Naive B cell (primary cell): Measurements from ENCODE around the gene ARHGEF11. TPM values are rescaled to one million over a fixed set of nuclear protein-coding genes. Genes with fewer than 3 reads are reported as not detected.
"Not testable (repeated sequence)": the region's sequence is repeated elsewhere in the genome, so short reads cannot be mapped to it uniquely, and the experiment has no call there.

Experiments
- ATAC-seq, 2 donors: fragments of 150-1000 bp; cut with Tn5 transposase; 2 replicates each; pipeline ENCODE4 v1.10.0; 2021; ENCODE audit warnings: low read depth in 2 of 2, mild to moderate bottlenecking in 2 of 2, moderate library complexity in 2 of 2
- DNase-seq: peaks from one replicate; pipeline ENCODE4 v3.0.0; 2022
- H3K27ac Mint-ChIP-seq, 6 donors: one replicate each; pipeline ENCODE4 v1.8.0; 2020 to 2022; ENCODE audit warnings: mild to moderate bottlenecking in 6 of 6, mixed read lengths in 6 of 6, moderate library complexity in 5 of 6, inconsistent platforms in 2 of 6
- H3K27me3 Mint-ChIP-seq, 3 donors: one replicate each; pipeline ENCODE4 v1.8.0; 2021 to 2022; ENCODE audit warnings: mixed read lengths in 3 of 3, mild to moderate bottlenecking in 1 of 3
- H3K36me3 Mint-ChIP-seq, 2 donors: one replicate each; pipeline ENCODE4 v1.8.0; 2020 to 2022; ENCODE audit warnings: mixed read lengths in 2 of 2, inconsistent platforms in 1 of 2, mild to moderate bottlenecking in 1 of 2
- H3K4me1 Mint-ChIP-seq, 3 donors: one replicate each; pipeline ENCODE4 v1.8.0; 2020 to 2022; ENCODE audit warnings: mixed read lengths in 3 of 3, inconsistent platforms in 1 of 3, mild to moderate bottlenecking in 1 of 3, moderate library complexity in 1 of 3
- H3K4me3 Mint-ChIP-seq, 8 donors: one replicate each; pipeline ENCODE4 v1.8.0; 2020 to 2022; ENCODE audit warnings: mild to moderate bottlenecking in 8 of 8, mixed read lengths in 8 of 8, moderate library complexity in 8 of 8, inconsistent platforms in 2 of 8
- H3K9me3 Mint-ChIP-seq, 7 donors: one replicate each; pipeline ENCODE4 v1.8.0; 2020 to 2022; ENCODE audit warnings: mixed read lengths in 7 of 7, mild to moderate bottlenecking in 5 of 7, inconsistent platforms in 2 of 7, moderate library complexity in 1 of 7
- polyA plus RNA-seq, 6 donors: library from polyadenylated mRNA; unstranded; fragments of 300-500 nt; fragmentation: Illumina TruSeq; gene quantifications; one replicate each; pipeline ENCODE4 v1.2.3, GENCODE V29; 2021; ENCODE audit warnings: low read depth in 6 of 6

ARHGEF11 gene
- polyA plus RNA-seq, 6 donors from 2014 or later = 2.0 to 5.6 (median 3.0) TPM

- ATAC-seq, H3K9me3 Mint-ChIP-seq, H3K4me3 Mint-ChIP-seq, DNase-seq: not testable (repeated sequence)
- Mint-ChIP-seq H3K27me3 (peaks cover 61 to 98% (median 89%) of the 10 kb centered on the region in 3 donors), H3K4me1 (peaks cover 12 to 27% (median 21%) of the 10 kb centered on the region in 3 donors), H3K27ac (peak overlapping the region in 1 of 6 donors; percentile 85), H3K36me3 (peaks cover 4 to 12% of the 10 kb centered on the region in 2 donors)
Observed at GRCh38 chr1:156926695-156927094, 118.8 kb downstream of the ARHGEF11 start.

GRCh38 chr1:156926175-156926574, 119.4 kb downstream of the ARHGEF11 start:
- H3K9me3 Mint-ChIP-seq = peaks cover 0 to 2% (median 0%) of the 10 kb centered on the region in 7 donors
- peaks cover 4 to 6% of the 10 kb centered on the region in 2 donors for H3K36me3 Mint-ChIP-seq
- H3K4me3 Mint-ChIP-seq = no peak overlapping the region
- H3K27ac Mint-ChIP-seq = no peak overlapping the region
- H3K4me1 Mint-ChIP-seq = peaks cover 12 to 27% (median 21%) of the 10 kb centered on the region in 3 donors
- DNase-seq (no peak), ATAC-seq (no peak)
- peaks cover 61 to 98% (median 89%) of the 10 kb centered on the region in 3 donors for H3K27me3 Mint-ChIP-seq

GRCh38 chr1:156925154-156926010, 120.2 kb downstream of the ARHGEF11 start:
- Mint-ChIP-seq H3K4me3 (no peak overlapping the region), H3K9me3 (peaks cover 0 to 2% (median 0%) of the 10 kb centered on the region in 7 donors), H3K36me3 (peaks cover 0 to 4% of the 10 kb centered on the region in 2 donors), H3K27me3 (peaks cover 59 to 98% (median 89%) of the 10 kb centered on the region in 3 donors), H3K27ac (no peak overlapping the region), H3K4me1 (peaks cover 12 to 32% (median 21%) of the 10 kb centered on the region in 3 donors)
- no peak for DNase-seq
- ATAC-seq = no peak

GRCh38 chr1:156924478-156925153, 120.9 kb downstream of the ARHGEF11 start:
- Mint-ChIP-seq H3K27me3 (peaks cover 59 to 96% (median 81%) of the 10 kb centered on the region in 3 donors), H3K27ac (no peak overlapping the region), H3K9me3 (peaks cover 0 to 2% (median 0%) of the 10 kb centered on the region in 7 donors), H3K4me3 (peak overlapping the region in 3 of 8 donors; percentile 33 to 47 (median 34)), H3K36me3 (peaks cover 0 to 4% of the 10 kb centered on the region in 2 donors), H3K4me1 (peaks cover 12 to 34% (median 21%) of the 10 kb centered on the region in 3 donors)
- ATAC-seq = no peak
- DNase-seq = no peak

GRCh38 chr1:156923670-156924477, 121.7 kb downstream of the ARHGEF11 start:
- Mint-ChIP-seq H3K4me3 (peak overlapping the region in 2 of 8 donors; percentile 34 to 66), H3K36me3 (peaks cover 0 to 4% of the 10 kb centered on the region in 2 donors), H3K27me3 (peaks cover 57 to 95% (median 76%) of the 10 kb centered on the region in 3 donors), H3K4me1 (peaks cover 12 to 33% (median 21%) of the 10 kb centered on the region in 3 donors), H3K27ac (no peak overlapping the region), H3K9me3 (peaks cover 0 to 2% (median 0%) of the 10 kb centered on the region in 7 donors)
- ATAC-seq (peak in 1 of 2 donors; percentile 11), DNase-seq (no peak)

GRCh38 chr1:156922986-156923669, 122.4 kb downstream of the ARHGEF11 start:
- DNase-seq (no peak), ATAC-seq (no peak)
- peak overlapping the region in 5 of 8 donors; percentile 13 to 50 (median 34) for H3K4me3 Mint-ChIP-seq
- peaks cover 0 to 4% of the 10 kb centered on the region in 2 donors for H3K36me3 Mint-ChIP-seq
- no peak overlapping the region for H3K27ac Mint-ChIP-seq
- peaks cover 58 to 93% (median 75%) of the 10 kb centered on the region in 3 donors for H3K27me3 Mint-ChIP-seq
- H3K9me3 Mint-ChIP-seq = peaks cover 0 to 2% (median 0%) of the 10 kb centered on the region in 7 donors
- H3K4me1 Mint-ChIP-seq = peaks cover 9 to 26% (median 16%) of the 10 kb centered on the region in 3 donors

GRCh38 chr1:156921053-156921529, 124.5 kb downstream of the ARHGEF11 start:
- H3K27ac Mint-ChIP-seq = peak overlapping the region in 2 of 6 donors; percentile 51 to 94
- H3K36me3 Mint-ChIP-seq = peaks cover 0 to 4% of the 10 kb centered on the region in 2 donors
- no peak for ATAC-seq
- no peak overlapping the region for H3K4me3 Mint-ChIP-seq
- H3K27me3 Mint-ChIP-seq = peaks cover 60 to 92% (median 66%) of the 10 kb centered on the region in 3 donors
- H3K9me3 Mint-ChIP-seq = peaks cover 0 to 5% (median 0%) of the 10 kb centered on the region in 7 donors
- DNase-seq = no peak
- H3K4me1 Mint-ChIP-seq = peaks cover 5 to 19% (median 6%) of the 10 kb centered on the region in 3 donors

GRCh38 chr1:156920233-156921052, 125.1 kb downstream of the ARHGEF11 start, which contains the start of gene LRRC71:
TSS of gene LRRC71 (plus strand) at chr1:156920632. CDS start at chr1:156920804, 172 bp downstream.
- peaks cover 0 to under 1% of the 10 kb centered on the region in 2 donors for H3K36me3 Mint-ChIP-seq
- peaks cover 53 to 92% (median 66%) of the 10 kb centered on the region in 3 donors for H3K27me3 Mint-ChIP-seq
- ATAC-seq (peak; percentile 27 to 34), DNase-seq (no peak)
- H3K27ac Mint-ChIP-seq = peak within 1 kb of the TSS in 2 of 6 donors; percentile 51 to 94
- peak within 1 kb of the TSS in 1 of 8 donors; percentile 59 for H3K4me3 Mint-ChIP-seq
- H3K9me3 Mint-ChIP-seq = peaks cover 0 to 5% (median 0%) of the 10 kb centered on the region in 7 donors
- peaks cover 5 to 18% (median 6%) of the 10 kb centered on the region in 3 donors for H3K4me1 Mint-ChIP-seq

GRCh38 chr1:156914440-156914856, 131.1 kb downstream of the ARHGEF11 start:
- DNase-seq = no peak
- Mint-ChIP-seq H3K4me3 (no peak overlapping the region), H3K27ac (no peak overlapping the region), H3K4me1 (peaks cover 0 to 5% (median 0%) of the 10 kb centered on the region in 3 donors), H3K9me3 (peaks cover 0 to 4% (median 0%) of the 10 kb centered on the region in 7 donors), H3K36me3 (no peaks in the 10 kb centered on the region), H3K27me3 (peaks cover 26 to 68% (median 56%) of the 10 kb centered on the region in 3 donors)
- no peak for ATAC-seq

GRCh38 chr1:156913809-156914387, 131.6 kb downstream of the ARHGEF11 start:
- Mint-ChIP-seq H3K36me3 (no peaks in the 10 kb centered on the region), H3K27me3 (peaks cover 26 to 63% (median 53%) of the 10 kb centered on the region in 3 donors), H3K4me3 (peak overlapping the region in 2 of 8 donors; percentile 22 to 47), H3K9me3 (peaks cover 0 to 4% (median 0%) of the 10 kb centered on the region in 7 donors), H3K27ac (no peak overlapping the region), H3K4me1 (peaks cover 0 to 5% (median 0%) of the 10 kb centered on the region in 3 donors)
- ATAC-seq (no peak), DNase-seq (no peak)
